Fibroblast of villous mesenchyme (primary cell): ENCODE data around the gene CYTH1. TPM values are rescaled to one million over a fixed set of nuclear protein-coding genes. Genes with fewer than 3 reads are reported as not detected.

ENCODE experiments used
- DNase-seq: peaks from one replicate; pipeline ENCODE4 v3.0.0-alpha.2; 2010; ENCODE audit warnings: low read depth
- H3K4me3 ChIP-seq: 2 replicates; pipeline ENCODE4 v1.5.1; 2011; ENCODE audit warnings: low read depth, mild to moderate bottlenecking, low read length
- total RNA-seq: library from RNA; depleted of rRNA; stranded (reverse); fragments of >200 nt; gene quantifications from 2 replicates; pipeline ENCODE4 v1.2.3, GENCODE V29; 2012
- TF ChIP-seq, protein P1 (sequence below): IDR thresholded peaks from 2 replicates; pipeline ENCODE4 v1.5.1; 2012; ENCODE audit warnings: low read depth, mild to moderate bottlenecking, low read length; ENCODE audit not compliant: insufficient read depth

The CYTH1 gene
- total RNA-seq, 1 donor: 19.4 TPM

DNA sequence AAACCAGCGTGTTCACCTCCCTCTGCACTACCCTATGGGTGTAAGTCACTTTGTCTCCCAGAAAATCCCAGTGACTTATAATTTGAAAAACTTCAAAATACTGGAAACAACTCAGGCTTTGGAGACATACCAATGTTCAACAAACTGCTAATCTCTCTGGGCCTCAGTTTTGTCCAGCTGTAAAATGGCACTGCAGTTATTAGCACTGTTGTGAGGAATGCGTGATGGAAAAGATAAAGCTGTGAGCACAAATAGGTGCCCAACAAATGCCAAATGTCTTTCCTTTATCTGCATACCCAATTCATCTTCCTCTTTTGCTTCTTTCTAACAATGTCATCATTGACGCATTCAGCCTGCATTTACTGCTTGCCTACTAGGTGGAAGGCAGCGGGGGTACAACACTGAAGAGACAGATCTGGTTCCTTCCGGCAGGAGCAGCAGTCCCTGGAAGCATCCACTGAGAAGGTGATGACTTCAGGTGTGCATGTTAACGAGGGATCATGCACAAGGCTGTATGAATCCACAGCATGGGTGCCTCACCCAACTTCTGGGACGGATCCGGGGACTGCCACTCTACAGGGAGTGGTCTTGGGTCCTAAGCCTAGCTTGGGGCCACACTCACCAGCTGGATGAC, 63.4 kb downstream of the CYTH1 start:
- TF ChIP-seq, protein P1, sequence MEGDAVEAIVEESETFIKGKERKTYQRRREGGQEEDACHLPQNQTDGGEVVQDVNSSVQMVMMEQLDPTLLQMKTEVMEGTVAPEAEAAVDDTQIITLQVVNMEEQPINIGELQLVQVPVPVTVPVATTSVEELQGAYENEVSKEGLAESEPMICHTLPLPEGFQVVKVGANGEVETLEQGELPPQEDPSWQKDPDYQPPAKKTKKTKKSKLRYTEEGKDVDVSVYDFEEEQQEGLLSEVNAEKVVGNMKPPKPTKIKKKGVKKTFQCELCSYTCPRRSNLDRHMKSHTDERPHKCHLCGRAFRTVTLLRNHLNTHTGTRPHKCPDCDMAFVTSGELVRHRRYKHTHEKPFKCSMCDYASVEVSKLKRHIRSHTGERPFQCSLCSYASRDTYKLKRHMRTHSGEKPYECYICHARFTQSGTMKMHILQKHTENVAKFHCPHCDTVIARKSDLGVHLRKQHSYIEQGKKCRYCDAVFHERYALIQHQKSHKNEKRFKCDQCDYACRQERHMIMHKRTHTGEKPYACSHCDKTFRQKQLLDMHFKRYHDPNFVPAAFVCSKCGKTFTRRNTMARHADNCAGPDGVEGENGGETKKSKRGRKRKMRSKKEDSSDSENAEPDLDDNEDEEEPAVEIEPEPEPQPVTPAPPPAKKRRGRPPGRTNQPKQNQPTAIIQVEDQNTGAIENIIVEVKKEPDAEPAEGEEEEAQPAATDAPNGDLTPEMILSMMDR: no peak
- H3K4me3 ChIP-seq: no peak overlapping the region
- DNase-seq: no peak

DNA sequence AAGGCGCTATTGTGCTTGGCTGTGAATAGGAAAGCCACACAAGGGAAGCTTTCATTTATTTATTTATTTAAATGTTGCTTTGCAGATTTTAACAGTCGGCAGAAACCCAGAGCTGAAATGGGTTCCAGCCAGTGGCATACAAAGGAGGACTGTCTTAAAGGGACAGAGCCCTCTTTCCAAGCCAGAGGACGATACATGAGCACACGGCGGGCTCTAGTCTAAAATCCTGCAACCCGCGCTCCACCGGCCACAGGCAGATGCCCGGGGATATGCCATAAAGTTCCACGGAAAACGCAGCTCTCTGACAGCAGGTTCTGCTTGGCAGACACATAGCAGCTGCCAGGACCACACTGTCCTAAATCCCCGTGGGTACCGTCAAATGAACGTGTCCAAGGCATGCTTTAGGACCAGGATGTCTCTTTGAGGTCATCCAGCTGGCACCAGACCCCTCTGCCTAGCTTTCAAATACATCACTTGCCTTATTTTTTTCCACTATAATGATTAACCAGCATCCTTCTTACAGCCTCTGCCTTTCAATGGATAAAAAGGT, 64.6 kb downstream of the CYTH1 start:
- TF ChIP-seq, protein P1: no peak
- peak overlapping the region; percentile 47 for H3K4me3 ChIP-seq
- peak; percentile 40 for DNase-seq

DNA sequence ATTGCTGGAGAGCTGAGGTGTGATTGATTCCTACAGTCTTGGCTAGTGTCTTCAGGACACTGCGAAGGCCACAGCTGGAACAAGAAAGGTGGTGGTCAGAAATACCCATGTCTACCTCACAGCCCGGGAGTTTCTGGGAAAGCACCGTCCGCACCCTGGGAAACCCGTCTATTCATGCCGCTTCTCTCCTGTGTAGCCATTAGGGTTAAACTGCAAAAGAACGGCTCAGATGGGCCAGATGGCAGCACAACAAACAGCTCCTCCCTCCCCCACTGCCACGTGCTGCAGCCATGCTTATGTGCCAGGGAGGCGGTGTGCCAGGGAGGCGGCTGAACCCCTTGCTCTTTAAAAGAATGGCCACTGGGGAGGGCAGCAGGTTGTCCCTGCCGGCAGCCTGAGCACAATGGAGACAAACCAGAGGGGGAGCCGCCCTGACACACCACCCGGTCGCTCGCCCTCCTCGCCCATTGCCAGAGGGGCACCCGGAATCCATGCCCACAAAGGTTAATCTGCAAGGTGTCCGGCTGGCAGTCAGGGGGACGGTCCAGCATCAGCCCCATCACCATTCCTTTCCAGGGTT, 65.2 kb downstream of the CYTH1 start:
- H3K4me3 ChIP-seq: peak overlapping the region; percentile 47
- TF ChIP-seq, protein P1: no peak
- peak; percentile 37 for DNase-seq

DNA sequence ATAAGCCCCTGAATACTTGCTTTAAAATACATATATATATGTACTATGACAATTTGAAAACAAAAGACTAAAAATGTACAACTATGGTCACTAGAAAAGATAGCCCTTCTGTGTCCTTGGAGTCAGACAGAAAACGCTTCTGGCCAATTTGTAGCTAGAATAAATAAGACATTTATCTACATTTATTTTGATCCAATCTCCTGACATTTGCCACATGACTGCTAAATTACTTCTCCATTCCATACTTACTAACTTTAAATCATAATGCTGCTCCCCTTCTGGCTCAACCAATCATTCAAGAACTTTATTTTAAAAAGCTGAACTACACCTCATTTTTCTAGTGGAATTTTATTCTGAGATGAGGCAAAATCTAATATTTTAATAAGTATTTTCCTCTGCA, 65.8 kb downstream of the CYTH1 start:
- H3K4me3 ChIP-seq: no peak overlapping the region
- TF ChIP-seq, protein P1: no peak
- no peak for DNase-seq

DNA sequence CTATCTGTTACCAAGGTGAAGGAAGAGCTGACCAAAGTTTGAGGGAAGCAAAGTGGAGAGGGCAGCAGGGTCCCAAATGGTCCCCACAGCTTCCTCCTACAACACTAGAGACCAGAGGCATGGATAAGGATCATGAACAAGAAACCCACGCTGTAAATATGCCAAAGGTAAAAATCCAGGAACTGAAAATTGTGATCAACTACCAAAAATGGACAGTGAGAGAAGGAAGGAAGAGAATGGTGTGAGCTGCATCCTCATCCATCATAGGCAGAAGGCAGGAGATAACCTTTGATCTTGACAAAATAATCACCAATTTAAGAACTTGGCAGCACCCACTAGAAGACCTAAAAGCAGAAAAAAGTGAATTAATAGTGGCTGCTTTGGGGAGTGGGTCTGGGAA, 66.2 kb downstream of the CYTH1 start:
- H3K4me3 ChIP-seq: no peak overlapping the region
- TF ChIP-seq, protein P1: no peak
- DNase-seq: no peak

DNA sequence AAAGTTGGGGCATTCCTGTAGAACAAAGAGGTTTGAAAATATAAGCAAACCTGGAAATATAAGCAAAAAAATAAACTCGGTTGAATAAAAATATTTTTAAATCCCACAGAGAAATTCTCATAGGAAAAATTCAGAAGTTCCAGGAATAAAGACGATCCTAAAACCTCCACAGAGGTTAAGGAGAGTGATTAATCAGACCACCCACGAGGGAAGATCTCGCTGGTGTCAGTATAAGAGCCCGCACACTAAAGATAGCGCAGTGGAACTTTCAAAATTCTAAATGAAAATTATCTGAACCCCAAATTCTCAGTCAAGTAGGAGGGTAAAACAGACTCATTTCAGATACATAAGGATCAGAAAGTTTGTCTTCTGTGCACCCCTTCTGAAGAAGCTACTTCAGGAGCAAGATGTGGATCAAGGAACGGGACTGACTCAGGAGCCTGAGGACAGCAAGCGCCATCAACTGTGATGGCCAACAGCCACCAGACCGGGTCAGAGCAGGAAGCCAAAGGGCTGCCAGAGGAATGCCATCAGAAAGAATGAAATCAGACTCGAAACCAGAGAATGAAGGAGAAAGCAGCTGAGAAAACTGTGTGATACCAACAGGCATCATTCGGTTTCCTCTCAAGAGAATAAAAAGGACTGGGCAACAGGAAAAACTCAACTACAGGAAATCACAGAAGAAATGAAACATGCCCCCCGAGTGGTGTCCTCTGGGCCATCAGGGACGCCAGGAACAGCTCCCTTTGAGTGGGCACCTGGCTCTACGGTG, 66.9 kb downstream of the CYTH1 start:
- no peak for DNase-seq
- H3K4me3 ChIP-seq: no peak overlapping the region
- TF ChIP-seq, protein P1: no peak
